Esophagus (tissue), 2 donors: ENCODE results near the gene PRSS57. TPM values are rescaled to one million over a fixed set of nuclear protein-coding genes. Genes with fewer than 3 reads are reported as not detected.
A peak's percentile ranks its signal among the peaks of the same experiment; 100 is the strongest.

Source experiments
- H3K27ac ChIP-seq, 2 donors: one replicate each; pipeline ENCODE4 v1.5.1; 2013; ENCODE audit warnings: low read depth in 2 of 2, mild to moderate bottlenecking in 2 of 2, inconsistent platforms in 1 of 2, low read length in 1 of 2, moderate library complexity in 1 of 2
- H3K27me3 ChIP-seq, 2 donors: one replicate each; pipeline ENCODE4 v1.6.1; 2013; ENCODE audit warnings: low read length in 2 of 2, control low read depth in 1 of 2, mild to moderate bottlenecking in 1 of 2; ENCODE audit not compliant: insufficient read depth in 2 of 2, control insufficient read depth in 1 of 2
- H3K36me3 ChIP-seq, 2 donors: one replicate each; pipeline ENCODE4 v1.6.1; 2013; ENCODE audit warnings: low read length in 1 of 2; ENCODE audit not compliant: control insufficient read depth in 2 of 2, insufficient read depth in 2 of 2
- H3K4me1 ChIP-seq, 2 donors: one replicate each; pipeline ENCODE4 v1.6.1; 2013; ENCODE audit warnings: low read length in 1 of 2; ENCODE audit not compliant: control insufficient read depth in 2 of 2, insufficient read depth in 2 of 2
- H3K4me3 ChIP-seq, 2 donors: one replicate each; pipeline ENCODE4 v1.5.1; 2013; ENCODE audit warnings: low read length in 2 of 2, mild to moderate bottlenecking in 2 of 2, low read depth in 1 of 2, moderate library complexity in 1 of 2
- H3K9me3 ChIP-seq, 2 donors: one replicate each; pipeline ENCODE4 v1.6.1; 2013; ENCODE audit warnings: mild to moderate bottlenecking in 2 of 2, low read depth in 1 of 2, low read length in 1 of 2, moderate library complexity in 1 of 2; ENCODE audit not compliant: control insufficient read depth in 2 of 2, insufficient read depth in 1 of 2
- WGBS, 2 donors: extraction: QIAGEN DNeasy Blood & Tissue Kit; methylation state at CpG; one replicate each; pipeline ENCODE4 v1.1.7; 2013; 5-methylcytosine and 5-hydroxymethylcytosine counted together
- polyA plus RNA-seq, 2 donors: library from polyadenylated mRNA; stranded (reverse); fragments of 200-250 nt; gene quantifications; one replicate each; pipeline ENCODE4 v1.2.3, GENCODE V29; 2013
- donor health status: healthy with polysubstance abuse.
- donor health status: Bipolar disorder and iron deficiency.

Gene PRSS57
- polyA plus RNA-seq, 2 donors, result not detected

GRCh38 chr19:681029-682019 lies 13.9 kb downstream of the PRSS57 start:
- Histone ChIP-seq H3K27me3 (no peaks in the 10 kb centered on the region), H3K36me3 (no peaks in the 10 kb centered on the region), H3K9me3 (no peaks in the 10 kb centered on the region), H3K27ac (peak overlapping the region in 1 of 2 donors; percentile 89), H3K4me1 (peaks cover under 1 to 9% of the 10 kb centered on the region in 2 donors), H3K4me3 (no peak overlapping the region)
- 62 to 73% methylated on average over 49 to 54 of the region's 54 CpGs for WGBS, 2 donors

- Histone ChIP-seq H3K4me3 (peak overlapping the region; percentile 68 to 74), H3K9me3 (no peaks in the 10 kb centered on the region), H3K36me3 (no peaks in the 10 kb centered on the region), H3K4me1 (peaks cover 3 to 15% of the 10 kb centered on the region in 2 donors), H3K27ac (peak overlapping the region; percentile 88 to 93), H3K27me3 (no peaks in the 10 kb centered on the region)
- 0 to 1% methylated on average over 70 of the region's 70 CpGs for WGBS, 2 donors
Measured at GRCh38 chr19:680287-681028, 14.8 kb downstream of the PRSS57 start.

GRCh38 chr19:679418-680286 lies 15.6 kb downstream of the PRSS57 start:
- Histone ChIP-seq H3K4me3 (peak overlapping the region; percentile 68 to 74), H3K9me3 (no peaks in the 10 kb centered on the region), H3K27ac (peak overlapping the region; percentile 88 to 93), H3K36me3 (no peaks in the 10 kb centered on the region), H3K27me3 (peaks cover 0 to 5% of the 10 kb centered on the region in 2 donors), H3K4me1 (peaks cover 3 to 16% of the 10 kb centered on the region in 2 donors)
- whole genome bisulfite sequencing, 2 donors, result 3 to 5% methylated on average over 47 to 69 of the region's 69 CpGs

GRCh38 chr19:678791-679388 lies 16.4 kb downstream of the PRSS57 start:
- H3K4me1 ChIP-seq, result peaks cover 3 to 16% of the 10 kb centered on the region in 2 donors
- WGBS, 2 donors, result 90 to 93% methylated on average over 16 of the region's 16 CpGs
- no peak overlapping the region for H3K4me3 ChIP-seq
- H3K36me3 ChIP-seq, result no peaks in the 10 kb centered on the region
- no peaks in the 10 kb centered on the region for H3K9me3 ChIP-seq
- H3K27me3 ChIP-seq, result peaks cover 0 to 5% of the 10 kb centered on the region in 2 donors
- H3K27ac ChIP-seq, result peak overlapping the region; percentile 88 to 93

- WGBS, 2 donors, result 41 to 51% methylated on average over 22 of the region's 22 CpGs
- H3K27ac ChIP-seq, result peak overlapping the region; percentile 53 to 79
- peaks cover 3 to 16% of the 10 kb centered on the region in 2 donors for H3K4me1 ChIP-seq
- H3K4me3 ChIP-seq, result no peak overlapping the region
- H3K36me3 ChIP-seq, result no peaks in the 10 kb centered on the region
- peaks cover 0 to 5% of the 10 kb centered on the region in 2 donors for H3K27me3 ChIP-seq
- H3K9me3 ChIP-seq, result no peaks in the 10 kb centered on the region
Measured at GRCh38 chr19:677601-678436, 17.4 kb downstream of the PRSS57 start.

- Histone ChIP-seq H3K4me3 (peak overlapping the region; percentile 6 to 18), H3K4me1 (peaks cover 3 to 16% of the 10 kb centered on the region in 2 donors), H3K27me3 (peaks cover 0 to 5% of the 10 kb centered on the region in 2 donors), H3K36me3 (no peaks in the 10 kb centered on the region), H3K27ac (peak overlapping the region in 1 of 2 donors; percentile 79), H3K9me3 (no peaks in the 10 kb centered on the region)
- 5 to 12% methylated on average over 8 to 15 of the region's 15 CpGs for WGBS, 2 donors
Measured at GRCh38 chr19:677201-677600, 18.1 kb downstream of the PRSS57 start.

- peaks cover 3 to 16% of the 10 kb centered on the region in 2 donors for H3K4me1 ChIP-seq
Measured at GRCh38 chr19:676339-677105, 18.7 kb downstream of the PRSS57 start, which contains the start of gene FSTL3. TSS of gene FSTL3 (plus strand) at chr19:676392. CDS start at chr19:676424, 32 bp downstream.

GRCh38 chr19:676007-676338 lies 19.3 kb downstream of the PRSS57 start:
- WGBS, 2 donors, result 6 to 8% methylated on average over 26 to 31 of the region's 31 CpGs
- Histone ChIP-seq H3K9me3 (no peaks in the 10 kb centered on the region), H3K4me1 (peaks cover 3 to 16% of the 10 kb centered on the region in 2 donors), H3K4me3 (peak overlapping the region in 1 of 2 donors; percentile 18), H3K27me3 (peaks cover 0 to 5% of the 10 kb centered on the region in 2 donors), H3K27ac (peak overlapping the region; percentile 13 to 60), H3K36me3 (no peaks in the 10 kb centered on the region)

More at GRCh38 chr19:676339-677105, 18.7 kb downstream of the PRSS57 start, which contains the start of gene FSTL3:
- Histone ChIP-seq H3K36me3 (no peaks in the 10 kb centered on the region), H3K27ac (peak within 1 kb of the TSS; percentile 69 to 79), H3K27me3 (peaks cover 0 to 5% of the 10 kb centered on the region in 2 donors), H3K4me3 (peak within 1 kb of the TSS; percentile 18 to 35), H3K9me3 (no peaks in the 10 kb centered on the region)
- 3 to 4% methylated on average over 41 to 63 of the region's 63 CpGs for WGBS, 2 donors
